GM12891 (cell line): ENCODE results near the gene ABHD5.

ENCODE experiments used
- POLR2A ChIP-seq: IDR thresholded peaks from 2 replicates; pipeline ENCODE4 v1.6.1; 2011; ENCODE audit warnings: low read depth, low read length, control low read depth
- POLR2AphosphoS5 ChIP-seq: IDR thresholded peaks from 2 replicates; pipeline ENCODE4 v1.6.1; 2011; ENCODE audit warnings: low read depth, low read length, control low read depth

GRCh38 chr3:43696881-43697280 is 6.1 kb downstream of the ABHD5 start:
- no peak for TF ChIP-seq POLR2AphosphoS5
- TF ChIP-seq POLR2A, result no peak
